ENCODE measurements around the gene GSN. TPM values are rescaled to one million over a fixed set of nuclear protein-coding genes. Genes with fewer than 3 reads are reported as not detected.

GSN gene
- total and polyA plus RNA-seq, 2 of the 13 experiments (the other 11 are each of a cell fraction or from before 2014, with no cell fraction given): 294 to 307 TPM

GRCh38 chr9:121294866-121295661 is 27.1 kb downstream of the GSN start (continued):
- TF ChIP-seq CEBPZ (IDR thresholded peaks at IDR 0.05; ENCODE audit: low read length): no peak
- peak; percentile 72; the same call in 1 of the 2 replicates for TF ChIP-seq FOXO1 (CRISPR knock-in tag; IDR thresholded peaks at IDR 0.05)
- no peak for TF ChIP-seq NFE2L2 (IDR thresholded peaks at IDR 0.05; ENCODE audit: low read length)
- 0 out of 2 replicates have a peak, but pooled peaks have one; percentile 56 for TF ChIP-seq DMTF1 (CRISPR knock-in tag; IDR thresholded peaks at IDR 0.05)
- no peak for TF ChIP-seq PCBP2 (optimal IDR thresholded peaks at IDR 0.05; ENCODE audit: low read depth, low read length, poor library complexity, severe bottlenecking)
- no peak for TF ChIP-seq PLSCR1 (CRISPR knock-in tag; IDR thresholded peaks at IDR 0.05; ENCODE audit: borderline replicate concordance)
- TF ChIP-seq KLF13 (CRISPR knock-in tag; IDR thresholded peaks at IDR 0.05): no peak
- no peak for TF ChIP-seq TP53 (CRISPR knock-in tag; conservative IDR thresholded peaks at IDR 0.05)
- no peak for TF ChIP-seq ZFYVE20 (CRISPR knock-in tag; IDR thresholded peaks at IDR 0.05; ENCODE audit: borderline replicate concordance, low read depth)
- TF ChIP-seq RXRA (CRISPR knock-in tag; IDR thresholded peaks at IDR 0.05): peak; percentile 40; the same call in 1 of the 2 replicates
- TF ChIP-seq ZZZ3 (CRISPR knock-in tag; IDR thresholded peaks at IDR 0.05; ENCODE audit: borderline replicate concordance): 0 out of 2 replicates have a peak, but pooled peaks have one; percentile 45
- peak; percentile 74 for TF ChIP-seq ZBTB7B (CRISPR knock-in tag; IDR thresholded peaks at IDR 0.05)
- TF ChIP-seq CCAR2 (optimal IDR thresholded peaks at IDR 0.05; ENCODE audit: low read depth, low read length): peak; percentile 15
- peak; percentile 73 for TF ChIP-seq RARA (CRISPR knock-in tag; IDR thresholded peaks at IDR 0.05)
- peak; percentile 98 for TF ChIP-seq RCOR2 (CRISPR knock-in tag; IDR thresholded peaks at IDR 0.05)
- TF ChIP-seq GMEB1 (CRISPR knock-in tag; IDR thresholded peaks at IDR 0.05; ENCODE audit: borderline replicate concordance): no peak
- 0 out of 2 replicates have a peak, but pooled peaks have one; percentile 10 for TF ChIP-seq KMT2B (CRISPR knock-in tag; IDR thresholded peaks at IDR 0.05)
- no peak for TF ChIP-seq FOXM1 (CRISPR knock-in tag; IDR thresholded peaks at IDR 0.05)
- 0 out of 2 replicates have a peak, but pooled peaks have one; percentile 38 for TF ChIP-seq FOXK1 (CRISPR knock-in tag; IDR thresholded peaks at IDR 0.05; ENCODE audit: borderline replicate concordance, low read depth)
- no peak for TF ChIP-seq ARNT2 (CRISPR knock-in tag; IDR thresholded peaks at IDR 0.05; ENCODE audit: low read depth)
- TF ChIP-seq HDAC1 (CRISPR knock-in tag; IDR thresholded peaks at IDR 0.05): no peak
- TF ChIP-seq ZFX (CRISPR knock-in tag; IDR thresholded peaks at IDR 0.05; ENCODE audit: low read depth): peak; percentile 63

Measured in HepG2 (cell line).